IMR-90 (cell line): ENCODE measurements around the gene SPOCK3. TPM values are rescaled to one million over a fixed set of nuclear protein-coding genes. Genes with fewer than 3 reads are reported as not detected.

ENCODE experiments used
- ATAC-seq: fragments of 200-7000 bp; cut with Tn5 transposase; 2 replicates; pipeline ENCODE4 v1.9.1; 2020; ENCODE audit warnings: low read depth, mild to moderate bottlenecking, moderate library complexity
- BruUV-seq: library from RNA; stranded (reverse); fragments of 400-500 nt; replicated peaks from 2 replicates; lab custom pipeline; 2021; lab: Mats Ljungman, UMichigan
- CTCF ChIA-PET: fragments of 300-600 bp; formaldehyde crosslinking; extraction: SDS; loops from one replicate; lab custom pipeline; 2021; ENCODE audit warnings: antibody characterized with exemption; lab: Yijun Ruan, JAX
- POLR2A ChIA-PET: fragments of 300-600 bp; sonication (Branson Sonifier 250); formaldehyde crosslinking; loops from one replicate; lab custom pipeline; 2022; ENCODE audit warnings: antibody characterized with exemption; ENCODE audit not compliant: unreplicated experiment; lab: Charles Lee
- DNase-seq: peaks from one replicate; pipeline ENCODE4 v3.0.0; 2013
- H2AFZ ChIP-seq: replicated peaks from 2 replicates; pipeline ENCODE3; 2013; ENCODE audit warnings: low read length, mild to moderate bottlenecking; ENCODE audit not compliant: poor library complexity
- H2AK5ac ChIP-seq: 2 replicates; pipeline ENCODE4 v1.6.1; 2013; ENCODE audit warnings: low read depth, low read length, inconsistent platforms
- H2AK9ac ChIP-seq: replicated peaks from 2 replicates; pipeline ENCODE3; 2013; ENCODE audit warnings: mild to moderate bottlenecking, low read depth, low read length, moderate library complexity; ENCODE audit not compliant: poor library complexity
- H2BK120ac ChIP-seq: 2 replicates; pipeline ENCODE4 v1.6.1; 2013; ENCODE audit warnings: low read depth, low read length, inconsistent platforms
- H2BK15ac ChIP-seq: 3 replicates; pipeline ENCODE4 v1.6.1; 2013; ENCODE audit warnings: low read depth, low read length, inconsistent platforms
- H2BK20ac ChIP-seq: 2 replicates; pipeline ENCODE4 v1.6.1; 2013; ENCODE audit warnings: low read depth, mild to moderate bottlenecking, inconsistent platforms, low read length, moderate library complexity
- H2BK5ac ChIP-seq: 2 replicates; pipeline ENCODE4 v1.6.1; 2013; ENCODE audit warnings: mild to moderate bottlenecking, low read depth, low read length, inconsistent platforms; ENCODE audit not compliant: poor library complexity, severe bottlenecking
- H3K14ac ChIP-seq: replicated peaks from 2 replicates; pipeline ENCODE4 v1.6.1; 2013; ENCODE audit warnings: low read depth, low read length, inconsistent platforms
- H3K18ac ChIP-seq: 2 replicates; pipeline ENCODE4 v1.6.1; 2013; ENCODE audit warnings: low read depth, low read length, control low read depth
- H3K23ac ChIP-seq: 2 replicates; pipeline ENCODE4 v1.6.1; 2013; ENCODE audit warnings: low read depth, low read length, inconsistent platforms
- H3K27ac ChIP-seq: 2 replicates; pipeline ENCODE4 v1.5.1; 2013; ENCODE audit warnings: mild to moderate bottlenecking, control low read depth, low read length; ENCODE audit not compliant: insufficient read depth
- H3K27me3 ChIP-seq: 2 replicates; pipeline ENCODE4 v1.6.1; 2013; ENCODE audit warnings: low read length; ENCODE audit not compliant: control insufficient read depth, insufficient read depth
- H3K36me3 ChIP-seq: 2 replicates; pipeline ENCODE4 v1.6.1; 2013; ENCODE audit warnings: low read length, mixed read lengths; ENCODE audit not compliant: control insufficient read depth, insufficient read depth
- H3K4ac ChIP-seq: 2 replicates; pipeline ENCODE4 v1.6.1; 2013; ENCODE audit warnings: low read depth, low read length, inconsistent platforms
- H3K4me1 ChIP-seq: 2 replicates; pipeline ENCODE4 v1.6.1; 2013; ENCODE audit warnings: low read length, mixed read lengths; ENCODE audit not compliant: control insufficient read depth, insufficient read depth
- H3K4me2 ChIP-seq: 2 replicates; pipeline ENCODE4 v1.6.1; 2013; ENCODE audit warnings: low read depth, mild to moderate bottlenecking, control low read depth, low read length, moderate library complexity
- H3K4me3 ChIP-seq: 2 replicates; pipeline ENCODE4 v1.5.1; 2013; ENCODE audit warnings: low read depth, mild to moderate bottlenecking, control low read depth, low read length, moderate library complexity; ENCODE audit not compliant: insufficient read depth
- H3K56ac ChIP-seq: 2 replicates; pipeline ENCODE4 v1.6.1; 2013; ENCODE audit warnings: low read length, inconsistent platforms; ENCODE audit not compliant: insufficient read depth; ENCODE audit errors: extremely low read depth
- H3K79me1 ChIP-seq, 2 experiments: 2 replicates each; pipeline ENCODE4 v1.6.1; 2013; ENCODE audit warnings: low read length in 2 of 2, inconsistent platforms in 1 of 2, low read depth in 1 of 2
- H3K9ac ChIP-seq: 2 replicates; pipeline ENCODE4 v1.6.1; 2013; ENCODE audit warnings: low read depth, low read length, control low read depth
- H3K9me1 ChIP-seq: 2 replicates; pipeline ENCODE4 v1.6.1; 2013; ENCODE audit warnings: low read length, inconsistent platforms; ENCODE audit not compliant: insufficient read depth
- H3K9me3 ChIP-seq: 2 replicates; pipeline ENCODE4 v1.6.1; 2013; ENCODE audit warnings: low read length; ENCODE audit not compliant: control insufficient read depth, insufficient read depth
- H4K20me1 ChIP-seq: 2 replicates; pipeline ENCODE4 v1.6.1; 2013; ENCODE audit warnings: low read length, inconsistent platforms; ENCODE audit not compliant: insufficient read depth
- H4K5ac ChIP-seq: 2 replicates; pipeline ENCODE4 v1.6.1; 2013; ENCODE audit warnings: mild to moderate bottlenecking, low read depth, low read length, control low read depth
- H4K8ac ChIP-seq, 2 experiments: 2 replicates each; pipeline ENCODE4 v1.6.1; 2013; ENCODE audit warnings: low read depth in 2 of 2, low read length in 2 of 2, control low read depth in 1 of 2, inconsistent platforms in 1 of 2
- H4K91ac ChIP-seq: 2 replicates; pipeline ENCODE4 v1.6.1; 2013; ENCODE audit warnings: low read depth, low read length, inconsistent platforms; ENCODE audit not compliant: insufficient read depth
- BHLHE40 ChIP-seq: fragments of 150-350 bp; IDR thresholded peaks from 2 replicates; pipeline ENCODE4 v1.6.1; 2016; ENCODE audit warnings: mild to moderate bottlenecking, low read depth, low read length
- CEBPB ChIP-seq: IDR thresholded peaks from 2 replicates; pipeline ENCODE4 v1.6.1; 2012; ENCODE audit warnings: low read depth, low read length, improper control_type of control experiment
- CHD1 ChIP-seq: IDR thresholded peaks from 2 replicates; pipeline ENCODE4 v1.6.1; 2012; ENCODE audit warnings: low read depth, low read length, improper control_type of control experiment
- CTCF ChIP-seq: conservative IDR thresholded peaks from 2 replicates; pipeline ENCODE4 v1.5.1; 2012; ENCODE audit warnings: mild to moderate bottlenecking, low read depth, low read length, improper control_type of control experiment
- ELK1 ChIP-seq: fragments of 150-350 bp; IDR thresholded peaks from 2 replicates; pipeline ENCODE4 v1.6.1; 2016; ENCODE audit warnings: low read depth, mild to moderate bottlenecking, low read length, moderate library complexity, borderline replicate concordance
- FOS ChIP-seq: fragments of 150-350 bp; IDR thresholded peaks from 2 replicates; pipeline ENCODE4 v1.6.1; 2016; ENCODE audit warnings: low read depth, low read length
- MAFK ChIP-seq: IDR thresholded peaks from 2 replicates; pipeline ENCODE4 v1.6.1; 2012; ENCODE audit warnings: low read depth, low read length, improper control_type of control experiment
- MAZ ChIP-seq: IDR thresholded peaks from 2 replicates; pipeline ENCODE4 v1.6.1; 2012; ENCODE audit warnings: low read depth, mild to moderate bottlenecking, low read length, improper control_type of control experiment, moderate library complexity, borderline replicate concordance
- MXI1 ChIP-seq: IDR thresholded peaks from 2 replicates; pipeline ENCODE4 v1.6.1; 2012; ENCODE audit warnings: low read depth, mild to moderate bottlenecking, low read length, moderate library complexity, borderline replicate concordance
- NFE2L2 ChIP-seq: fragments of 150-350 bp; IDR thresholded peaks from 2 replicates; pipeline ENCODE4 v1.6.1; 2016; ENCODE audit warnings: low read depth, mild to moderate bottlenecking, low read length
- POLR2A ChIP-seq: IDR thresholded peaks from 2 replicates; pipeline ENCODE4 v1.6.1; 2012; ENCODE audit warnings: mild to moderate bottlenecking, low read depth, low read length
- RAD21 ChIP-seq: IDR thresholded peaks from 2 replicates; pipeline ENCODE4 v1.6.1; 2012; ENCODE audit warnings: low read length, improper control_type of control experiment
- RCOR1 ChIP-seq: IDR thresholded peaks from 2 replicates; pipeline ENCODE4 v1.6.1; 2012; ENCODE audit warnings: mild to moderate bottlenecking, low read length, improper control_type of control experiment; ENCODE audit not compliant: insufficient replicate concordance
- RFX5 ChIP-seq: IDR thresholded peaks from 2 replicates; pipeline ENCODE4 v1.8.0; 2012; ENCODE audit warnings: low read depth, mild to moderate bottlenecking, low read length, moderate library complexity
- SMC3 ChIP-seq: fragments of 150-350 bp; IDR thresholded peaks from 2 replicates; pipeline ENCODE4 v1.6.1; 2016; ENCODE audit warnings: low read depth, mild to moderate bottlenecking, antibody characterized with exemption, low read length, moderate library complexity
- WGBS, 2 experiments: methylation state at CpG; one replicate each; pipeline versions ENCODE4 v1.1.5 to v1.1.7; 2013; ENCODE audit warnings: missing lambda C conversion rate in 2 of 2; ENCODE audit not compliant: insufficient read length in 1 of 2; ENCODE audit errors: extremely low coverage in 2 of 2; 5-methylcytosine and 5-hydroxymethylcytosine counted together
- dilution Hi-C: fragments of 300-500 bp; cut with HindIII; formaldehyde crosslinking; loops from one replicate; pipeline ENCODE4 v1.14.3; 2018; ENCODE audit warnings: low sequenced_read_pairs; ENCODE audit not compliant: unreplicated experiment
- in situ Hi-C: fragments of 300-500 bp; cut with MboI; formaldehyde crosslinking; loops from 3 replicates; pipeline ENCODE4 v1.14.3; 2019; ENCODE audit warnings: low sequenced_read_pairs, inconsistent platforms, mixed read lengths
- intact Hi-C: fragments of 100-400 bp; cut with micrococcal nuclease; formaldehyde crosslinking; loops from 2 replicates; pipeline ENCODE4 v1.10.0; 2022
- polyA plus RNA-seq, 3 experiments: library from polyadenylated mRNA; depleted of rRNA; stranded (reverse); fragments of >200 nt; gene quantifications; 2 replicates each; pipeline ENCODE4 v1.2.3, GENCODE V29; 2012; ENCODE audit warnings: low replicate concordance in 1 of 3
- total RNA-seq: library from RNA; depleted of rRNA; stranded (reverse); fragments of >200 nt; gene quantifications from 2 replicates; pipeline ENCODE4 v1.2.3, GENCODE V29; 2012
- TF ChIP-seq, protein P1 (sequence below): fragments of 150-350 bp; IDR thresholded peaks from 2 replicates; pipeline ENCODE4 v1.6.1; 2017; ENCODE audit warnings: mild to moderate bottlenecking, antibody characterized with exemption, low read length, low read depth

SPOCK3 gene
- total and polyA plus RNA-seq, 2 of the 4 experiments (the other 2 are of a cell fraction), result not detected

- no peak overlapping the region for H3K23ac ChIP-seq
- no peak overlapping the region for H3K9ac ChIP-seq
- no peaks in the 10 kb centered on the region for H3K27me3 ChIP-seq
- H2BK5ac ChIP-seq, result no peak overlapping the region
- no peak overlapping the region for H3K4me3 ChIP-seq
- no peak overlapping the region for H4K5ac ChIP-seq
- in situ Hi-C loops, result no loop called here
- no peak for DNase-seq
- H4K20me1 ChIP-seq, result no peaks in the 10 kb centered on the region
- H2AFZ ChIP-seq, result no peak overlapping the region
- no TSS peak for BruUV-seq
- H3K56ac ChIP-seq, result no peak overlapping the region
- no peak for ATAC-seq
- H3K9me3 ChIP-seq, result no peaks in the 10 kb centered on the region; the same call in none of the 2 replicates
- H4K8ac ChIP-seq, result no peak overlapping the region
- TF ChIP-seq MXI1 (no peak), POLR2A (no peak), MAZ (no peak), CTCF (no peak), RAD21 (no peak), BHLHE40 (no peak), RFX5 (no peak), RCOR1 (no peak), ELK1 (no peak), MAFK (no peak), SMC3 (no peak), CEBPB (no peak), CHD1 (no peak), NFE2L2 (no peak), FOS (no peak)
- TF ChIP-seq, protein P1, sequence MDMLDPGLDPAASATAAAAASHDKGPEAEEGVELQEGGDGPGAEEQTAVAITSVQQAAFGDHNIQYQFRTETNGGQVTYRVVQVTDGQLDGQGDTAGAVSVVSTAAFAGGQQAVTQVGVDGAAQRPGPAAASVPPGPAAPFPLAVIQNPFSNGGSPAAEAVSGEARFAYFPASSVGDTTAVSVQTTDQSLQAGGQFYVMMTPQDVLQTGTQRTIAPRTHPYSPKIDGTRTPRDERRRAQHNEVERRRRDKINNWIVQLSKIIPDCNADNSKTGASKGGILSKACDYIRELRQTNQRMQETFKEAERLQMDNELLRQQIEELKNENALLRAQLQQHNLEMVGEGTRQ, result no peak
- H2AK5ac ChIP-seq, result no peak overlapping the region
- no peak overlapping the region for H3K27ac ChIP-seq
- WGBS, 2 experiments, result 0% methylated on average over 1 of the region's 3 CpGs; no CpG with 5 or more reads in 1 of the 2 experiments
- H3K4me1 ChIP-seq, result no peaks in the 10 kb centered on the region
- no peak overlapping the region for H2BK20ac ChIP-seq
- H3K4ac ChIP-seq, result no peak overlapping the region
- no peak overlapping the region for H3K18ac ChIP-seq
- H3K36me3 ChIP-seq, result no peaks in the 10 kb centered on the region
- no peak overlapping the region for H4K91ac ChIP-seq
- dilution Hi-C loops, result no loop called here
- H2BK15ac ChIP-seq, result no peak overlapping the region
- H2BK120ac ChIP-seq, result no peak overlapping the region
- H3K9me1 ChIP-seq, result no peaks in the 10 kb centered on the region
- H3K14ac ChIP-seq, result no peak overlapping the region
- POLR2A ChIA-PET, result no interaction called here
- H3K79me1 ChIP-seq, result no peaks in the 10 kb centered on the region
- CTCF ChIA-PET, result no interaction called here
- intact Hi-C loops, result no loop called here
- H3K4me2 ChIP-seq, result no peak overlapping the region
- no peak overlapping the region for H2AK9ac ChIP-seq
These were observed 16.2 kb downstream of the SPOCK3 start for GRCh38 chr4:167218022-167218608.
